Measurements from ENCODE around the gene DSE.

The DSE gene

GRCh38 chr6:116420341-116420740 lies 49.6 kb downstream of the DSE start:
- no peak for DNase-seq (ENCODE audit: low read depth)
- no peak for TF ChIP-seq CTCF (conservative IDR thresholded peaks at IDR 0.05; ENCODE audit: low read depth, low read length)
- no peak overlapping the region for H3K4me3 ChIP-seq (ENCODE audit: low read depth, low read length)

- no peak for DNase-seq (ENCODE audit: low read depth)
- H3K4me3 ChIP-seq (ENCODE audit: low read depth, low read length) = no peak overlapping the region
- TF ChIP-seq CTCF (conservative IDR thresholded peaks at IDR 0.05; ENCODE audit: low read depth, low read length) = no peak
Measured at GRCh38 chr6:116422238-116422637, 51.5 kb downstream of the DSE start.

GRCh38 chr6:116424001-116424400 lies 53.3 kb downstream of the DSE start:
- no peak for DNase-seq (ENCODE audit: low read depth)
- no peak overlapping the region for H3K4me3 ChIP-seq (ENCODE audit: low read depth, low read length)
- TF ChIP-seq CTCF (conservative IDR thresholded peaks at IDR 0.05; ENCODE audit: low read depth, low read length) = no peak

- no peak for TF ChIP-seq CTCF (conservative IDR thresholded peaks at IDR 0.05; ENCODE audit: low read depth, low read length)
- DNase-seq (ENCODE audit: low read depth) = no peak
- H3K4me3 ChIP-seq (ENCODE audit: low read depth, low read length) = no peak overlapping the region
Measured at GRCh38 chr6:116426551-116426950, 55.8 kb downstream of the DSE start.

GRCh38 chr6:116429111-116429510 lies 58.4 kb downstream of the DSE start:
- TF ChIP-seq CTCF (conservative IDR thresholded peaks at IDR 0.05; ENCODE audit: low read depth, low read length) = no peak
- no peak overlapping the region for H3K4me3 ChIP-seq (ENCODE audit: low read depth, low read length)
- DNase-seq (ENCODE audit: low read depth) = no peak

GRCh38 chr6:116430860-116431259 lies 60.1 kb downstream of the DSE start:
- DNase-seq (ENCODE audit: low read depth) = no peak
- no peak overlapping the region for H3K4me3 ChIP-seq (ENCODE audit: low read depth, low read length)
- no peak for TF ChIP-seq CTCF (conservative IDR thresholded peaks at IDR 0.05; ENCODE audit: low read depth, low read length)

- no peak for TF ChIP-seq CTCF (conservative IDR thresholded peaks at IDR 0.05; ENCODE audit: low read depth, low read length)
- H3K4me3 ChIP-seq (ENCODE audit: low read depth, low read length) = no peak overlapping the region
- DNase-seq (ENCODE audit: low read depth) = no peak
Measured at GRCh38 chr6:116431964-116432595, 61.3 kb downstream of the DSE start.

Data from choroid plexus epithelial cell (primary cell).